Fibroblast of peridontal ligament (primary cell): ENCODE results near the gene QPCTL.
"Not testable (repeated sequence)": the region's sequence is repeated elsewhere in the genome, so short reads cannot be mapped to it uniquely, and the experiment has no call there.

Source experiments
- DNase-seq: peaks from one replicate; pipeline ENCODE4 v3.0.0-alpha.2; 2010; ENCODE audit errors: extremely low read depth

Gene QPCTL

DNA sequence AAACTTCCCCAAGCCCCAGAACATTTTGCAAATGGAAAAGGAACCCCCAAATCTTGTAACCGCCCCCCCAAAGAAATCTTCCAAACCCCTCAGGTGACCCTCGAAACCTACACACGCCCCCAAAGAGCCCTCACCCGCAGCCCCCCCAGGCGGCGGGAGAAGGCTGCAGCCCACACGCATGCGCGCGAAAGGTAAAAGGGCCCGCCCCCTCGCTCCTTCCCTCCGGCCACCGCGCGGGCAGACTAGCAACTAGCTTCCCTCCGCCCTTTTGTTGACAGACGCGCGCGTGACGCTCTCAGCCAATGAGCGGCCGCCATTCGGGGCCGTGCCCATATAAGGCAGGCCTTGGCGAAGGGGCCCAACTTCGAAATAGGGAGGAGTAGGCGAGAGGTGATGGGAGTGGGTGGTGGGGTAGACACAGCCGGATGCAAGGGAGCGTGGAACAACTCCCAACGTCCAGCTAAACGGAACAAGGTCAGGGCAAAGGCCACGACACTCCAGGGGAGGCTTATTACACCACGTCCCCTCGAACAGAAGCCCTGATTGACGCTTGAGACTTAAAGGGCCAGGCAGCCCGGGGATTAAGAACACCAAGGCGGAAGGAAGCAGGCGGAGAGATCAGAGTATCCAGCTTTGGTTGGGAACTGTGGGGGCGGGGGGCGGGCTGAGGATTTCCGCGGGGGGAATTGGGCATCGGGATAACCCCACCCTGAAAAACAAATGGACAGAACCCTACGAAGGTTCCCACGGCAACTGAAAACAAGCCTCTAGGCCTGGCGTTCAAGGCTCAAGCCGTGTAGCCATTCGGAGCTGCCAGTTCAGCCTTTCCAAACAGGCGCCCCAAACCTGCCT is 24.9 kb downstream of the QPCTL start:
- DNase-seq, result peak; percentile 98

DNA sequence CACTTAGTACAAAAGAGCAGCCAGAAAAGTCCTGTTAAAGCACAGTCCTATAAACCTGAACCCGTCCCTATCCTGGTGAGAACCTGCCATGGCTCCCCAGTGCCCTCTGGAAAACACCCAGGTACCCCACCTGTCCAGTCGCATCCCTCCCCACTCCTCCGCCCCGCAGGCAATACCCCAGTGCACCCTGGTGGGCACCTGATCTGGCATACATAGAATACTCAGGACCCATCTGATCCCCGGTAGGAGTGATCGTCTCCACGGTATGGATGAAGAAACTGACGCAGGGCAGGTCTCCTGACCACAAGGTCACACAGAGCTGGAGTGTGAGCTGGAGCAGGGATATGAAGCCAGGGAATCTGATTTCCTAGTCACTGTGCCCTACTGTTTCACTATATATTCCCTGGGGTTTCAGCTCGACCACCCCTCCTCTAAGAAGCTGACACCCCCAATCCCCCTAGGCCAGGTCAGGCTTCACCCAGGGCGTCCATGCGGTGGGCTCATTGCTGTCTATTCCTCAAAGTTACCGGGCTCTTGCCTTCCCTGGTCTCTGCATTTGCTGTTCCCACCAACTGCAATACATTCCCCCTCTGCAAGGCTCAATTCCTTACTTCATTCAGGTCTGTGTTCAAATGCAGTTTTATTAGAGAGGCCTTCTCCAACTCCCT is 25.7 kb downstream of the QPCTL start:
- DNase-seq, result no peak

GRCh38 chr19:45720065-45720464 is 27.6 kb downstream of the QPCTL start:
- DNase-seq, result not testable (repeated sequence)

DNA sequence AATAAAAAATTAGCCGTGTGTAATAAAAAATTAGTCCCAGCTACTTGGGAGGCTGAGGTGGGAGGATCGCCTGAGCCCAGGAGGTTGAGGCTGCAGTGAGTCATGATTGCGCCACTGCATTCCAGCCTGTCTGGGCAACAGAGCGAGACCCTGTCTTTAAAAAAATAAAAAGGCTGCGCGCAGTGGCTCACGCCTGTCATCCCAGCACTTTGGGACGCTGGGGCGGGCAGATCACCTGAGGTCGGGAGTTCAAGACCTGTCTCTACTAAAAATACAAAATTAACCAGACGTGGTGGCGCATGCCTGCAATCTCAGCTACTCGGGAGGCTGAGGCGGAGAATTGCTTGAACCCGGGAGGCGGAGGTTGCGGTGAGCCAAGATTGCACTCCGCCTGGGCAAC is 36.2 kb downstream of the QPCTL start:
- DNase-seq, result not testable (repeated sequence)

GRCh38 chr19:45729800-45730290 is 37.4 kb downstream of the QPCTL start:
- no peak for DNase-seq

DNA sequence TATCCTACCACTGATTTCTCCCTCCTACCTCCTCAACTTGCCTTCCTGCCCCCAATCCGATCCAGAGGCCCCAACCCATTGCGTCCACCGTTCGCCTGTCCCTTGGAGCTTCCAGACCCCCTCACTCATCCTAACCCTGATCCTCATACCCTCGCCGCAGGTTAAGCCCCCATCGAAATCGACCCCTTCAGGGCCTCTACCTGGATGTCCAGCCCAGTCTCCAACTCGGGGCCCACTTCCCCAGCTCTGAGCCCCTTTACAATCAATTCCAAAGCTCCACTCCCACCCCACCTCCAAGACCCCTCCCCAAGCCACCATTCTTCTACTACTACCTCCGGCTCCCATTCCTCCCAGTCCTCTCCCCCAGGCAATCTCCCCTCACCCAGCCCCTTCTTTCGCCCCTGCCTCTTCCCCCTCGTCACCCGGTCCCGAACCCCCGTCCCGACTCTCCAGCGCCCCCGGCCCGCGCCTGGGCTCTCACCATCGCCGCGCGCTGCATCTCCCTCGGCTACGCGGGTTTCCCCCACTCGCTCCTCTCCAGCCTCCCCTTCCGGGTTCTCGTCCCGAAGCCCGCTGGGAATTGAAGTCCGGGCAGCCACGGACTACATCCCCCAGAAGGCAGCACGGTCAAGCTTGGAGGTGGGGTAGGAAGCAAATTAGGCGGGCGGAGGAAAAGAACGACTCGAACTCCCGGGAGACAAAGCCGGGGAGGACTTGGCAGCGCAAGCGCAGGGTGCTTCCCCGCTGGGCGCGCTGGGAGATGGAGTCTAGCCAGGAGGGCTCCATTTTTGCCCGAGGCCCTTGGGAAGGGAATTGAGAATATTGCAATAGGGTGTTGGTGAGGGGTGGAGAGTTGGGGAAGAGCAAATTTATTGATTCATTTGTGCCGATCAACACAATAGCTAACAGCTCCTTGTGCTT is 38.2 kb downstream of the QPCTL start, which contains the start of gene FBXO46:
Gene FBXO46, minus strand, starts transcription at position 529 of the 921 bp plus-strand sequence. CDS start 17,401 bp downstream, outside the sequence.
- peak; percentile 97 for DNase-seq

- DNase-seq, result no peak
These were observed 40.8 kb downstream of the QPCTL start, which contains the start of gene MEIOSIN for GRCh38 chr19:45733160-45733810. TSS of gene MEIOSIN (plus strand) at chr19:45733439. CDS start at chr19:45735377, 1,938 bp downstream.

- no peak for DNase-seq
These were observed 47.3 kb downstream of the QPCTL start for GRCh38 chr19:45739498-45740439.

- no peak for DNase-seq
These were observed 50.5 kb downstream of the QPCTL start for GRCh38 chr19:45742969-45743368.

GRCh38 chr19:45745606-45746005 is 53.1 kb downstream of the QPCTL start:
- DNase-seq, result no peak

DNA sequence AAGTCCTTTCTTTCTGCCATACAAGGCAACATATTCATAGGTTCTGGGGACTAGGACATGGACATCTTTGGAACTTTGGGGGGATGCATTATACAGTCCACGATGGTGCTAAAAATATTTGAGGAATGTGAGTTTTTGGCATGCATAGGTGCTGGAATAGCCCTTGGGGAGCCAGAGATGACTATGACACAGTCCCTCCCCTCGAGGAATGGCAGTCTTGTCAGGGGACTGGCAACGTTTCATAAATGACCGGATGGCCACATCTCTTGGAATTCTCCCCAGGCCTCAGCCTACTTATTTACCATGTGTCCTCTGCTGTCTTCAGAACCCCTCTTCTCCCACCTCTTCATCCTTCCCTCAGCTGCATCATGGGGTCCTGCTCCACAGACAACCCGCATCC is 54.4 kb downstream of the QPCTL start:
- no peak for DNase-seq

DNA sequence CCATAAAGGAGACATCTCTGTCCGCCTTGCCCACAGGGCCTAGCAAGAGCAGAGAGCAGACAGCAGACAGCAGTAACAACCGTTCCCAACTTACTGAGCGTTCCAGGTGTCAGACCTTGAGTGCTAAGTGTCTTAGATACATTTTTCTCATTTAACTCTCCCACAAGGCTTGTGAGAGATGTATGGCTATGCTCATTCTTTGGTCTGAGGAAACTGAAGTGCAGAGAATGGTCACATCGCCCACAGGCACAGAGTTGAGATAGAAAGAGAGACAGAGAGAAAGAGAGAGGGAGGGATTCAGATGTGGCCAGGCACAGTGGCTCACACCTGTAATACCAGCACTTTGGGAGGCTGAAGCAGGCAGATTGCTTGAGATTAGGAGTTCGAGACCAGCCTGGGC is 55.0 kb downstream of the QPCTL start:
- no peak for DNase-seq

- DNase-seq, result not testable (repeated sequence)
These were observed 59.0 kb downstream of the QPCTL start for GRCh38 chr19:45751483-45751882.

GRCh38 chr19:45752639-45753038 is 60.2 kb downstream of the QPCTL start:
- no peak for DNase-seq

DNA sequence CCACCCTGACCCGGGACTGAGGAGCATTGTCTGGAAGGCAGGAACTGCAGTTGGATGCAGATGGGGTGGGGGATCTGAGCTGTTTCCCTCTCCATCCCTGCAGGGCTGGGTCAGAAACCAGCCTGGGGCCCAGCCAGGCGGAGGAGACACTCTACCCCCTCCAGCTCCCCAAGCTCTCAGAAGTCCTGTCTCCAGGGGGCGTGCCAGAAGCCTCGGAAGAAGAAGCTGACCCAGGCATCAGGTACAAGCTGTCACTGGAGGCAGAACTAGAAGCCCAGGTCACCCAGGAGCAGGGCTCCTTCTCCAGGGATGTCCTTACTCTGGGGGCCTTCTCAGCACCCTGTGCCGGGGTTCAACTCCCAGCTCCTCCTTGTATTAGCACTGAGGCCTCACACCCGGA is 61.1 kb downstream of the QPCTL start:
- no peak for DNase-seq
